Neural cell (in vitro differentiated cells): Measurements from ENCODE around the gene ZNF331.

Source experiments
- EZH2 ChIP-seq: fragments of 200-600, 300-800 bp; shearing (Covaris generic), sonication (generic); IDR thresholded peaks from 2 replicates; pipeline ENCODE4 v1.6.1; 2014; ENCODE audit warnings: antibody characterized with exemption, low read length, borderline replicate concordance, mild to moderate bottlenecking; ENCODE audit not compliant: insufficient read depth, poor library complexity, severe bottlenecking
- POLR2AphosphoS5 ChIP-seq: IDR thresholded peaks from 2 replicates; pipeline ENCODE4 v1.6.1; 2012
- RAD21 ChIP-seq: fragments of 450-650 bp; conservative IDR thresholded peaks from 2 replicates; pipeline ENCODE4 v1.6.1; 2014; ENCODE audit warnings: antibody characterized with exemption, mild to moderate bottlenecking, moderate library complexity
- SMC3 ChIP-seq: fragments of 450-650 bp; conservative IDR thresholded peaks from 2 replicates; pipeline ENCODE4 v1.6.1; 2014; ENCODE audit warnings: antibody characterized with exemption, mild to moderate bottlenecking, moderate library complexity; ENCODE audit not compliant: poor library complexity
- TAF1 ChIP-seq: IDR thresholded peaks from 2 replicates; pipeline ENCODE4 v1.6.1; 2012; ENCODE audit warnings: low read depth
- TF ChIP-seq, protein P1 (sequence below): fragments of 450-650 bp; IDR thresholded peaks from 2 replicates; pipeline ENCODE4 v1.5.1; 2014; ENCODE audit warnings: antibody characterized with exemption, mild to moderate bottlenecking, moderate library complexity; ENCODE audit not compliant: poor library complexity, severe bottlenecking
- TF ChIP-seq, protein P2 (sequence below): IDR thresholded peaks from 2 replicates; pipeline ENCODE4 v1.6.1; 2012; ENCODE audit warnings: borderline replicate concordance

DNA sequence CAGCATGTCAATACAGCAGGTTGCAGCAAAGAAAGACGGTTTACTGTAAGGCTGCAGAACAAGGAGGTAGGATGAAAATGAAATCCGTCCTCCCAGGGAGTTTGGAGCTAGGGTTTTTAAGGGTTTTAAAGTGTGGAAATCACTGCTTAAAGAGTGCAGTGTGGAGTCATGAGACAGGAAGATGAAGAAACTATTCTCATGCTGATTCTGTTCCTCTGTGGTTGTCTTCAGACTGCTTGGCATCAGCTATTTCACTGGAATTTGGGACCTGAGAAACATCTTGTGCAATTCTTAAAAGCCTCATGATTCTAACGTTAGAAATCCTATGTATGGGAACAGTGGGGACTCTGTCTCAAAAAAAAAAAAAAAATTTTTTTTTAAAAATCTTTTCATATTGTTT, 11.4 kb downstream of the ZNF331 start:
- TF ChIP-seq TAF1, result no peak
- TF ChIP-seq, protein P1, sequence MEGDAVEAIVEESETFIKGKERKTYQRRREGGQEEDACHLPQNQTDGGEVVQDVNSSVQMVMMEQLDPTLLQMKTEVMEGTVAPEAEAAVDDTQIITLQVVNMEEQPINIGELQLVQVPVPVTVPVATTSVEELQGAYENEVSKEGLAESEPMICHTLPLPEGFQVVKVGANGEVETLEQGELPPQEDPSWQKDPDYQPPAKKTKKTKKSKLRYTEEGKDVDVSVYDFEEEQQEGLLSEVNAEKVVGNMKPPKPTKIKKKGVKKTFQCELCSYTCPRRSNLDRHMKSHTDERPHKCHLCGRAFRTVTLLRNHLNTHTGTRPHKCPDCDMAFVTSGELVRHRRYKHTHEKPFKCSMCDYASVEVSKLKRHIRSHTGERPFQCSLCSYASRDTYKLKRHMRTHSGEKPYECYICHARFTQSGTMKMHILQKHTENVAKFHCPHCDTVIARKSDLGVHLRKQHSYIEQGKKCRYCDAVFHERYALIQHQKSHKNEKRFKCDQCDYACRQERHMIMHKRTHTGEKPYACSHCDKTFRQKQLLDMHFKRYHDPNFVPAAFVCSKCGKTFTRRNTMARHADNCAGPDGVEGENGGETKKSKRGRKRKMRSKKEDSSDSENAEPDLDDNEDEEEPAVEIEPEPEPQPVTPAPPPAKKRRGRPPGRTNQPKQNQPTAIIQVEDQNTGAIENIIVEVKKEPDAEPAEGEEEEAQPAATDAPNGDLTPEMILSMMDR, result no peak
- TF ChIP-seq, protein P2, sequence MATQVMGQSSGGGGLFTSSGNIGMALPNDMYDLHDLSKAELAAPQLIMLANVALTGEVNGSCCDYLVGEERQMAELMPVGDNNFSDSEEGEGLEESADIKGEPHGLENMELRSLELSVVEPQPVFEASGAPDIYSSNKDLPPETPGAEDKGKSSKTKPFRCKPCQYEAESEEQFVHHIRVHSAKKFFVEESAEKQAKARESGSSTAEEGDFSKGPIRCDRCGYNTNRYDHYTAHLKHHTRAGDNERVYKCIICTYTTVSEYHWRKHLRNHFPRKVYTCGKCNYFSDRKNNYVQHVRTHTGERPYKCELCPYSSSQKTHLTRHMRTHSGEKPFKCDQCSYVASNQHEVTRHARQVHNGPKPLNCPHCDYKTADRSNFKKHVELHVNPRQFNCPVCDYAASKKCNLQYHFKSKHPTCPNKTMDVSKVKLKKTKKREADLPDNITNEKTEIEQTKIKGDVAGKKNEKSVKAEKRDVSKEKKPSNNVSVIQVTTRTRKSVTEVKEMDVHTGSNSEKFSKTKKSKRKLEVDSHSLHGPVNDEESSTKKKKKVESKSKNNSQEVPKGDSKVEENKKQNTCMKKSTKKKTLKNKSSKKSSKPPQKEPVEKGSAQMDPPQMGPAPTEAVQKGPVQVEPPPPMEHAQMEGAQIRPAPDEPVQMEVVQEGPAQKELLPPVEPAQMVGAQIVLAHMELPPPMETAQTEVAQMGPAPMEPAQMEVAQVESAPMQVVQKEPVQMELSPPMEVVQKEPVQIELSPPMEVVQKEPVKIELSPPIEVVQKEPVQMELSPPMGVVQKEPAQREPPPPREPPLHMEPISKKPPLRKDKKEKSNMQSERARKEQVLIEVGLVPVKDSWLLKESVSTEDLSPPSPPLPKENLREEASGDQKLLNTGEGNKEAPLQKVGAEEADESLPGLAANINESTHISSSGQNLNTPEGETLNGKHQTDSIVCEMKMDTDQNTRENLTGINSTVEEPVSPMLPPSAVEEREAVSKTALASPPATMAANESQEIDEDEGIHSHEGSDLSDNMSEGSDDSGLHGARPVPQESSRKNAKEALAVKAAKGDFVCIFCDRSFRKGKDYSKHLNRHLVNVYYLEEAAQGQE, result no peak
- no peak for TF ChIP-seq SMC3
- no peak for TF ChIP-seq RAD21
- TF ChIP-seq POLR2AphosphoS5, result no peak
- no peak for TF ChIP-seq EZH2
